ENCODE measurements around the gene GNGT2. TPM values are rescaled to one million over a fixed set of nuclear protein-coding genes. Genes with fewer than 3 reads are reported as not detected.

Gene GNGT2
- total RNA-seq, 2 experiments from 2014 or later = 13.3 to 32.6 TPM

GRCh38 chr17:49156256-49156655 lies 54.1 kb downstream of the GNGT2 start:
- no peak overlapping the region for H2AFZ ChIP-seq (ENCODE audit: low read length)
- H3K9me2 ChIP-seq (ENCODE audit: insufficient read depth, low read length) = no peaks in the 10 kb centered on the region
- no TSS peak for BruUV-seq (replicated peaks)
- H3K4me3 ChIP-seq (ENCODE audit: low read depth, low read length, poor library complexity, severe bottlenecking) = no peak overlapping the region
- TF ChIP-seq EZH2phosphoT487 (IDR thresholded peaks at IDR 0.05; ENCODE audit: borderline replicate concordance, low read depth, low read length) = no peak
- no peak for TF ChIP-seq CTCF (conservative IDR thresholded peaks at IDR 0.05; ENCODE audit: low read length)
- no peak overlapping the region for H3K4me2 ChIP-seq (ENCODE audit: low read length)
- intact Hi-C loops (cut with micrococcal nuclease; ENCODE audit: unreplicated experiment) = no loop called here
- POLR2A ChIA-PET = no interaction called here
- CTCF ChIA-PET (ENCODE audit: unreplicated experiment) = no interaction called here
- H3K4me1 ChIP-seq (ENCODE audit: insufficient read depth, low read length, poor library complexity, severe bottlenecking) = no peaks in the 10 kb centered on the region
- no peak overlapping the region for H3K27ac ChIP-seq (ENCODE audit: low read depth, low read length, poor library complexity, severe bottlenecking)
- DNase-seq (ENCODE audit: low spot score) = no peak
- no peaks in the 10 kb centered on the region for H3K9me3 ChIP-seq (ENCODE audit: low read length)
- H3K36me3 ChIP-seq (ENCODE audit: insufficient read depth, low read length) = no peaks in the 10 kb centered on the region
- H4K20me1 ChIP-seq (ENCODE audit: insufficient read depth, low read length) = no peaks in the 10 kb centered on the region
- H3K79me2 ChIP-seq (ENCODE audit: insufficient read depth, low read depth, low read length) = no peaks in the 10 kb centered on the region

Other genes with a start within 250 kb of the GNGT2 start
- gene GIP, start 242.0 kb downstream of the GNGT2 start, total RNA-seq (2014; rRNA removed; shearing (Covaris generic)) = not detected in 2 replicates
- not detected in 2 replicates for gene GIP, start 242.0 kb downstream of the GNGT2 start, total RNA-seq (2022)
- 14.8 and 18.9 TPM in 2 replicates for gene IGF2BP1, start 213.2 kb downstream of the GNGT2 start, total RNA-seq (2014; rRNA removed; shearing (Covaris generic))
- 46.4 and 53.8 TPM in 2 replicates for gene IGF2BP1, start 213.2 kb downstream of the GNGT2 start, total RNA-seq (2022)
- not detected in 2 replicates for gene B4GALNT2, start 77.8 kb downstream of the GNGT2 start, total RNA-seq (2014; rRNA removed; shearing (Covaris generic))
- not detected in 2 replicates for gene B4GALNT2, start 77.8 kb downstream of the GNGT2 start, total RNA-seq (2022)
- 16.8 and 24.0 TPM in 2 replicates for gene ABI3, start 133 bp upstream of the GNGT2 start, total RNA-seq (2014; rRNA removed; shearing (Covaris generic))
- 23.6 and 29.5 TPM in 2 replicates for gene ABI3, start 133 bp upstream of the GNGT2 start, total RNA-seq (2022)
- gene PHOSPHO1, start 20.2 kb upstream of the GNGT2 start, total RNA-seq (2014; rRNA removed; shearing (Covaris generic)) = not detected in 2 replicates
- not detected in 2 replicates for gene PHOSPHO1, start 20.2 kb upstream of the GNGT2 start, total RNA-seq (2022)
- gene ZNF652, start 151.7 kb upstream of the GNGT2 start, total RNA-seq (2014; rRNA removed; shearing (Covaris generic)) = 35.4 and 36.8 TPM in 2 replicates
- 69.7 and 81.0 TPM in 2 replicates for gene ZNF652, start 151.7 kb upstream of the GNGT2 start, total RNA-seq (2022)
- gene PHB1, start 204.3 kb upstream of the GNGT2 start, total RNA-seq (2014; rRNA removed; shearing (Covaris generic)) = 131 and 137 TPM in 2 replicates
- gene PHB1, start 204.3 kb upstream of the GNGT2 start, total RNA-seq (2022) = 175 and 217 TPM in 2 replicates